GM23248 (cell line): ENCODE measurements around the gene SPAG9. TPM values are rescaled to one million over a fixed set of nuclear protein-coding genes. Genes with fewer than 3 reads are reported as not detected.

Experiments
- DNase-seq: peaks from one replicate; pipeline ENCODE4 v3.0.0-alpha.2; 2015
- H2AFZ ChIP-seq: fragments of 200-600 bp; sonication (generic); 2 replicates; pipeline ENCODE4 v1.6.1; 2016; ENCODE audit warnings: antibody characterized with exemption
- H3F3A ChIP-seq: fragments of 200-600 bp; sonication (generic); 2 replicates; pipeline ENCODE4 v1.6.1; 2016; ENCODE audit warnings: mild to moderate bottlenecking, antibody characterized with exemption, mixed run types; ENCODE audit not compliant: insufficient read depth
- H3K27ac ChIP-seq: fragments of 200-600 bp; sonication (generic); 2 replicates; pipeline ENCODE4 v1.5.1; 2016; ENCODE audit warnings: mild to moderate bottlenecking
- H3K27me3 ChIP-seq: fragments of 200-600 bp; sonication (generic); replicated peaks from 2 replicates; pipeline ENCODE4 v1.6.1; 2016; ENCODE audit warnings: mild to moderate bottlenecking; ENCODE audit not compliant: insufficient read depth
- H3K36me3 ChIP-seq: fragments of 200-600 bp; sonication (generic); 2 replicates; pipeline ENCODE4 v1.6.1; 2016; ENCODE audit warnings: low read depth, mild to moderate bottlenecking
- H3K4me1 ChIP-seq: fragments of 200-600 bp; sonication (generic); 2 replicates; pipeline ENCODE4 v1.6.1; 2016; ENCODE audit warnings: mild to moderate bottlenecking; ENCODE audit not compliant: insufficient read depth
- H3K4me2 ChIP-seq: fragments of 200-600 bp; sonication (generic); one replicate; pipeline ENCODE4 v1.6.1; 2016; ENCODE audit warnings: mild to moderate bottlenecking; ENCODE audit not compliant: unreplicated experiment
- H3K4me3 ChIP-seq: fragments of 200-600 bp; sonication (generic); 2 replicates; pipeline ENCODE4 v1.5.1; 2016; ENCODE audit warnings: mild to moderate bottlenecking
- H3K79me2 ChIP-seq: fragments of 200-600 bp; sonication (generic); 2 replicates; pipeline ENCODE4 v1.6.1; 2016; ENCODE audit warnings: mild to moderate bottlenecking; ENCODE audit not compliant: insufficient read depth
- H3K9ac ChIP-seq: fragments of 200-600 bp; sonication (generic); 2 replicates; pipeline ENCODE4 v1.6.1; 2016; ENCODE audit warnings: mild to moderate bottlenecking
- H3K9me2 ChIP-seq: fragments of 200-600 bp; sonication (generic); 2 replicates; pipeline ENCODE4 v1.6.1; 2016; ENCODE audit warnings: mixed run types, mild to moderate bottlenecking, moderate library complexity; ENCODE audit not compliant: insufficient read depth
- H3K9me3 ChIP-seq: fragments of 200-600 bp; sonication (generic); one replicate; pipeline ENCODE4 v1.6.1; 2017; ENCODE audit warnings: low read depth
- H4K20me1 ChIP-seq: fragments of 200-600 bp; sonication (generic); 2 replicates; pipeline ENCODE4 v1.6.0; 2016; ENCODE audit not compliant: insufficient read depth
- EZH2 ChIP-seq: fragments of 200-600 bp; sonication (generic); IDR thresholded peaks from 2 replicates; pipeline ENCODE4 v1.6.1; 2018; ENCODE audit warnings: antibody characterized with exemption, mild to moderate bottlenecking; ENCODE audit not compliant: insufficient read depth, poor library complexity, severe bottlenecking
- EZH2phosphoT487 ChIP-seq: fragments of 200-600 bp; sonication (generic); IDR thresholded peaks from 2 replicates; pipeline ENCODE4 v1.6.1; 2018; ENCODE audit warnings: antibody characterized with exemption, moderate library complexity, mild to moderate bottlenecking, low read depth; ENCODE audit not compliant: insufficient read depth
- WGBS, 2 experiments: methylation state at CpG; one replicate each; pipeline ENCODE4 v1.1.6; 2015 to 2017; ENCODE audit warnings: low lambda C conversion rate in 2 of 2, low coverage in 1 of 2; ENCODE audit errors: missing lambda C conversion rate in 2 of 2; 5-methylcytosine and 5-hydroxymethylcytosine counted together
- in situ Hi-C: fragments of 300-500 bp; cut with MboI; formaldehyde crosslinking; loops from 2 replicates; pipeline ENCODE4 v1.15.0; 2020
- polyA plus RNA-seq: library from polyadenylated mRNA; unstranded; fragments of >200 nt; fragmentation: Nextera tagmentation; extraction: Ambion mirVana; gene quantifications from 2 replicates; pipeline ENCODE4 v1.2.1, GENCODE V29; 2016
- total RNA-seq: library from RNA; depleted of rRNA; stranded (reverse); fragments of >200 nt; shearing (Covaris generic); gene quantifications from 2 replicates; pipeline ENCODE4 v1.2.3, GENCODE V29; 2014

The SPAG9 gene
- total and polyA plus RNA-seq, 2 experiments from 2014 or later, result 21.5 to 58.8 TPM

- DNase-seq, result peak; percentile 62
- H3K4me1 ChIP-seq, result peaks cover 14% of the 10 kb centered on the region
- no peaks in the 10 kb centered on the region for H3K9me2 ChIP-seq
- peak overlapping the region; percentile 71 for H3K27ac ChIP-seq
- H3K4me3 ChIP-seq, result peak overlapping the region; percentile 68
- no peaks in the 10 kb centered on the region for H3K27me3 ChIP-seq
- H3K36me3 ChIP-seq, result no peaks in the 10 kb centered on the region; the same call in 1 of the 2 replicates
- no peaks in the 10 kb centered on the region for H3K9me3 ChIP-seq
- H4K20me1 ChIP-seq, result no peaks in the 10 kb centered on the region
- peak overlapping the region; percentile 93 for H2AFZ ChIP-seq
- H3K9ac ChIP-seq, result peak overlapping the region; percentile 72
- H3K79me2 ChIP-seq, result peaks cover 43% of the 10 kb centered on the region
- peak overlapping the region; percentile 81 for H3K4me2 ChIP-seq
- 2 to 3% methylated on average over 8 of the region's 8 CpGs for WGBS, 2 experiments
- H3F3A ChIP-seq, result peaks cover 15% of the 10 kb centered on the region; the same call in 1 of the 2 replicates
- in situ Hi-C loops, result no loop called here
- TF ChIP-seq EZH2 (no peak), EZH2phosphoT487 (no peak)
Measured at GRCh38 chr17:51152766-51153209, 32.1 kb upstream of the SPAG9 start.

GRCh38 chr17:51150932-51151331 lies 30.3 kb upstream of the SPAG9 start:
- TF ChIP-seq EZH2phosphoT487, result no peak
- TF ChIP-seq EZH2, result no peak
- Histone ChIP-seq H3K9me2 (no peaks in the 10 kb centered on the region), H3K36me3 (no peaks in the 10 kb centered on the region), H3K79me2 (peaks cover 25% of the 10 kb centered on the region), H4K20me1 (no peaks in the 10 kb centered on the region), H3K27ac (no peak overlapping the region), H2AFZ (no peak overlapping the region), H3F3A (peaks cover 20% of the 10 kb centered on the region), H3K4me2 (no peak overlapping the region), H3K4me3 (no peak overlapping the region), H3K27me3 (no peaks in the 10 kb centered on the region), H3K9ac (no peak overlapping the region), H3K4me1 (peaks cover 27% of the 10 kb centered on the region), H3K9me3 (no peaks in the 10 kb centered on the region)
- in situ Hi-C loops, result no loop called here
- no peak for DNase-seq
- 85% methylated on average over 5 of the region's 5 CpGs for WGBS, 2 experiments

DNA sequence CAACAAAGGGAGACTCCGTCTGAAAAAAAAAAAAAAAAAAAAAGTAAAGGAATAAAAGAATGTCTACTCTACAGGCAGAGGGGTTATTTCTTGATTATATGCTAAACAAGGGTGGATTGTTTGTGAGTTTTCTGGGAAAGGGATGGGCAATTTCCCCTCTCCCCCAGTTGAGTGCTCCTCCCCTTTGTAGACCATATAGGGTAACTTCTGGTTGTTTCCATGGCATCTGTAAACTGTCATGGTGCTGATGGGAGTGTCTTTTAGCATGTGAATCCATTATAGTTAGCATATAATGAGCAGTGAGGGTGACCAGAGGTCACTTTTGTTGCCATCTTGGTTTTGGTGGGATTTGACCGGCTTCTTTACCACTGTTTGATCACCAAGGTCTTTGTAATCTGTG lies 28.5 kb upstream of the SPAG9 start:
- Histone ChIP-seq H3K9ac (no peak overlapping the region), H3F3A (peaks cover 15% of the 10 kb centered on the region), H4K20me1 (no peaks in the 10 kb centered on the region), H3K4me2 (no peak overlapping the region), H3K36me3 (no peaks in the 10 kb centered on the region), H3K9me3 (no peaks in the 10 kb centered on the region), H2AFZ (no peak overlapping the region), H3K27me3 (no peaks in the 10 kb centered on the region), H3K79me2 (peaks cover 7% of the 10 kb centered on the region), H3K4me1 (peaks cover 20% of the 10 kb centered on the region), H3K4me3 (no peak overlapping the region), H3K9me2 (no peaks in the 10 kb centered on the region), H3K27ac (no peak overlapping the region)
- no peak for DNase-seq
- TF ChIP-seq EZH2 (no peak), EZH2phosphoT487 (no peak)
- WGBS, 2 experiments, result 59 to 74% methylated on average over 2 of the region's 2 CpGs
- in situ Hi-C loops, result loop anchor here (5.0 kb wide), 1 partner anchor 147 kb away; no protein-coding TSS in a partner anchor

DNA sequence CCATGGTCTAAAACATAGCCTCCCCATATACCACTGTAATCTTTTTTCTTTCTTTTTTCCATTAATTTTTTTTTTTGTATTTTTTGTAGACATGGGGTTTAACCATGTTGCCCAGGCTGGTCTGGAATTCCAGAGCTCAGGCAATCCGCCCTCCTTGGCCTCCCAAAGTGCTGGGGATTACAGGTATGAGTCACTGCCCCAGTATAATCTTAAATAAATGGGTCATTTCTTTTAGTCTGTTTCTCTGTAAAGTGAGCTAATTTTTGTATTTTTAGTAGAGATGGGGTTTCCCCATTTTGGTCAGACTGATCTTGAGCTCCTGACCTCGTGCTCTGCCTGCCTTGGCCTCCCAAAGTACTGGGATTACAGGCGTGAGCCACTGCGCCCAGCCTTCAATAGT lies 27.0 kb upstream of the SPAG9 start:
- no peaks in the 10 kb centered on the region for H4K20me1 ChIP-seq
- peak; percentile 47 for DNase-seq
- H3K79me2 ChIP-seq, result no peaks in the 10 kb centered on the region
- no peak for TF ChIP-seq EZH2phosphoT487
- no peak for TF ChIP-seq EZH2
- no peaks in the 10 kb centered on the region for H3K9me2 ChIP-seq
- H3K4me3 ChIP-seq, result no peak overlapping the region
- H3K9me3 ChIP-seq, result no peaks in the 10 kb centered on the region
- 52 to 54% methylated on average over 4 of the region's 4 CpGs for WGBS, 2 experiments
- H3K36me3 ChIP-seq, result no peaks in the 10 kb centered on the region
- no peaks in the 10 kb centered on the region for H3K27me3 ChIP-seq
- in situ Hi-C loops, result loop anchor here (5.0 kb wide), 1 partner anchor 145 kb away; no protein-coding TSS in a partner anchor
- H3K4me1 ChIP-seq, result peaks cover 20% of the 10 kb centered on the region
- H3K9ac ChIP-seq, result peak overlapping the region; percentile 13; the same call in 1 of the 2 replicates
- H3K4me2 ChIP-seq, result no peak overlapping the region
- H3F3A ChIP-seq, result peaks cover 9% of the 10 kb centered on the region
- H3K27ac ChIP-seq, result peak overlapping the region; percentile 37
- 0 out of 2 replicates have a peak overlapping the region, but pooled peaks have one; percentile 41 for H2AFZ ChIP-seq
